Upper lobe of right lung (tissue), 1 donor: ENCODE measurements around the gene GPR63. TPM values are rescaled to one million over a fixed set of nuclear protein-coding genes. Genes with fewer than 3 reads are reported as not detected.

Experiments used
- ATAC-seq: fragments of 200-7000 bp; cut with Tn5 transposase; one replicate; pipeline ENCODE4 v1.9.1; 2020; ENCODE audit warnings: mild to moderate bottlenecking, moderate library complexity
- DNase-seq: peaks from one replicate; pipeline ENCODE4 v3.0.0-alpha.2; 2020
- H3K27ac ChIP-seq: fragments of 200-600 bp; one replicate; pipeline ENCODE4 v1.8.0; 2022
- H3K27me3 ChIP-seq: fragments of 200-600 bp; one replicate; pipeline ENCODE4 v1.8.0; 2022; ENCODE audit warnings: mild to moderate bottlenecking
- H3K36me3 ChIP-seq: fragments of 200-600 bp; one replicate; pipeline ENCODE4 v1.8.0; 2022
- H3K4me1 ChIP-seq: fragments of 200-600 bp; one replicate; pipeline ENCODE4 v1.8.0; 2022
- H3K4me3 ChIP-seq: fragments of 200-600 bp; one replicate; pipeline ENCODE4 v1.8.0; 2022; ENCODE audit warnings: mild to moderate bottlenecking
- H3K9me3 ChIP-seq: fragments of 200-600 bp; one replicate; pipeline ENCODE4 v1.8.0; 2022
- CTCF ChIP-seq: fragments of 200-600 bp; IDR thresholded peaks from one replicate; pipeline ENCODE4 v1.8.0; 2022; ENCODE audit warnings: antibody characterized with exemption
- intact Hi-C: fragments of 100-400 bp; cut with DNase I; formaldehyde crosslinking; loops from one replicate; pipeline ENCODE4 v1.11.0; 2022
- total RNA-seq: library from RNA; stranded (reverse); fragmentation: NEBNext Ultra II Directional; extraction: Animal tissue kit (Norgen Biotek cat#: 25700); gene quantifications from one replicate; pipeline ENCODE4 v1.2.1, GENCODE V29; 2021
- donor health status: DM: no; HTN: yes; CAD: no; lungs with severe emphysema.

The GPR63 gene
- total RNA-seq, 1 donor from 2014 or later: 0.55 TPM

- ATAC-seq (no peak), DNase-seq (no peak)
- Histone ChIP-seq H3K4me1 (no peaks in the 10 kb centered on the region), H3K27me3 (no peaks in the 10 kb centered on the region), H3K36me3 (no peaks in the 10 kb centered on the region), H3K27ac (no peak overlapping the region), H3K9me3 (no peaks in the 10 kb centered on the region), H3K4me3 (no peak overlapping the region)
- TF ChIP-seq CTCF: no peak
- intact Hi-C loops: no loop called here
Observed at GRCh38 chr6:96787846-96788580, 49.3 kb downstream of the GPR63 start.

GRCh38 chr6:96786336-96786735, 50.9 kb downstream of the GPR63 start:
- Histone ChIP-seq H3K36me3 (no peaks in the 10 kb centered on the region), H3K27ac (no peak overlapping the region), H3K4me3 (no peak overlapping the region), H3K27me3 (no peaks in the 10 kb centered on the region), H3K9me3 (no peaks in the 10 kb centered on the region), H3K4me1 (no peaks in the 10 kb centered on the region)
- no peak for TF ChIP-seq CTCF
- DNase-seq: no peak
- no peak for ATAC-seq
- intact Hi-C loops: no loop called here

GRCh38 chr6:96784650-96785049, 52.6 kb downstream of the GPR63 start:
- Histone ChIP-seq H3K4me3 (no peak overlapping the region), H3K27me3 (no peaks in the 10 kb centered on the region), H3K36me3 (no peaks in the 10 kb centered on the region), H3K27ac (no peak overlapping the region), H3K4me1 (no peaks in the 10 kb centered on the region), H3K9me3 (no peaks in the 10 kb centered on the region)
- no peak for TF ChIP-seq CTCF
- no peak for DNase-seq
- no peak for ATAC-seq
- intact Hi-C loops: no loop called here

GRCh38 chr6:96783307-96783706, 54.0 kb downstream of the GPR63 start:
- Histone ChIP-seq H3K4me3 (no peak overlapping the region), H3K36me3 (no peaks in the 10 kb centered on the region), H3K9me3 (no peaks in the 10 kb centered on the region), H3K27me3 (no peaks in the 10 kb centered on the region), H3K4me1 (no peaks in the 10 kb centered on the region), H3K27ac (no peak overlapping the region)
- DNase-seq (no peak), ATAC-seq (no peak)
- TF ChIP-seq CTCF: no peak
- intact Hi-C loops: no loop called here

GRCh38 chr6:96781557-96781956, 55.7 kb downstream of the GPR63 start:
- Histone ChIP-seq H3K4me1 (no peaks in the 10 kb centered on the region), H3K27me3 (no peaks in the 10 kb centered on the region), H3K4me3 (no peak overlapping the region), H3K9me3 (no peaks in the 10 kb centered on the region), H3K27ac (no peak overlapping the region), H3K36me3 (no peaks in the 10 kb centered on the region)
- DNase-seq (no peak), ATAC-seq (no peak)
- intact Hi-C loops: no loop called here
- TF ChIP-seq CTCF: no peak

- no peaks in the 10 kb centered on the region for H3K4me1 ChIP-seq
- H3K36me3 ChIP-seq: no peaks in the 10 kb centered on the region
- DNase-seq: no peak
- intact Hi-C loops: no loop called here
- no peak overlapping the region for H3K27ac ChIP-seq
- no peak overlapping the region for H3K4me3 ChIP-seq
- no peaks in the 10 kb centered on the region for H3K27me3 ChIP-seq
- ATAC-seq: no peak
- no peaks in the 10 kb centered on the region for H3K9me3 ChIP-seq
- TF ChIP-seq CTCF: no peak
Observed at GRCh38 chr6:96777113-96777512, 60.2 kb downstream of the GPR63 start.
